Stimulated activated CD4-positive, alpha-beta T cell treated with anti-CD3 and anti-CD28 coated beads, Interleukin-1b, Interleukin-23, amount 100 ng/mL, for 24 hours (primary cell): ENCODE measurements around the gene ADAM22.

Experiments
- DNase-seq, 4 experiments: peaks; one replicate each; pipeline ENCODE4 v3.0.0-alpha.2; 2020; ENCODE audit warnings: low read depth in 4 of 4, low spot score in 1 of 4

Gene ADAM22

DNA sequence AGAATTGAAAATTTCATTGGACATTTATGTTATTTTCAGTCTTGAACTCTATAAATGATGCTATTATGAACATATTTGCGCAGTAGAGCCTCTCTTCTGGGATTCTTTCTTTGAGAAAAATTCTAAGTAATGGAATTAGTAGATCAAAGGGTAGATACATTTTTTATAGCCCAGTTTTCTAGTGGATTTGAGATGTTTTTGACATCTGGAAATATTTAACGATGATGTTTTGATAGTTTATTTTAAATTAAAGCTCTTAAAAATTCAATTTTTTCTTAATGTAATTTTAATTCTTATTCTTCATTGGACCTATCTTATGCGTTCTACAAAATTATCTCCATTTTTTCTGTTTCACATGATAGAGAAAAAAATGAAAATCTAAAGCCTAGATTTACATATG, 103.0 kb downstream of the ADAM22 start:
- DNase-seq: no peak

DNA sequence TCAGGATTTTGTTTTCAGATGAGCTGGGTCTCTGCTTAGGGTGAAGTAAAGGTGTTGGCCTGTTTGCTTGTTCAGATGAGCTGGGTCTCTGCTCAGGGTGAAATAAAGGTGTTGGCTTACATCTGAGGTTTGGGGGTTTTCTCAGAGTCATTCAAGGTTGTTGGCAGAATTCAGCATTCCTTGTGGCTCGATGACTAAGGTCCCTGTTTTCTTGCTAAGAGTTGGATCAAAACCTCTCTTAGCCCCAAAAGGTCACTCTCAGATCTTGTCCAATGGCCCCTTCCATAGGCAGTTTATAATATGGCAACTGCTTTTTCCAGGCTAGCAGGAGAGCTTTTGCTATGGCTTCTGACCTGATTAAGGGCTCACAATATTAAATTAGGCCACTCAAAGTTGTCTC, 106.6 kb downstream of the ADAM22 start:
- DNase-seq: no peak

DNA sequence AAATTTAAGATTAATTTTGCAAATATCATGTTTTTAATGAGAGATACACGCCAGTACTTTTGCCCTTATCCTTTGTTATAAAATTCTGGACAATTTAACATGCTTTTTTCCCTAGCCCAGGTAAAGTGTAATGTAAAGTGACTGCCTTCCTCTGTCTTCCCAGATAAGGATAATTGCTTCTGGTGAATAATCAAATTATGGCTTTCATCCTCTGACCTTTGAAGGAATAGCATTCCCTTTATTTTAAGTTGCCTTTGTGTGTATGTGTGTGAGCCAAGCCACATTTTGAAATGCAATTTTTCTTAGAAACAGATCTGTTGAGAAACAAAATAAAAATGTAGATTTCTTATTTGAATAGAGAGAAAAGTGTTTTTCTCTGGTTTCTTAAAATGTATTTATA, 107.5 kb downstream of the ADAM22 start:
- no peak for DNase-seq

DNA sequence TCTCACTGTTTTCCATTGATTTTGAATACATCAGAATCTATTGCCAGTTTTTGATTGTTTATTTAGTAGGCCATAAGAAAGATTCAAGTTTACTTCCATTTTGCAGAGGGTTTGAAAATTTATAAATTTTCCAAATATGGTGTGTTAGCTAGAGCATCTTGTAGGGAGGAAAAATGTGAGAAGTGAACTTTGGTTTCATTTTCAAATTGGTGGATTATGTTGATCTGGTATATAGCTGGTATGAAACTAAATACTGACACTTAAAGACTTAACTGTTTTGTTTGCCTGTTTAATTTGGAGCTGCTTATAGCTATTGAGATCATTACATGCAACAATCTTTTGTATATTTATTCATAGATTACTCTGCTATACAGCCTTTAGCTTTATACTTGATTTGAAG, 108.1 kb downstream of the ADAM22 start:
- DNase-seq: no peak

DNA sequence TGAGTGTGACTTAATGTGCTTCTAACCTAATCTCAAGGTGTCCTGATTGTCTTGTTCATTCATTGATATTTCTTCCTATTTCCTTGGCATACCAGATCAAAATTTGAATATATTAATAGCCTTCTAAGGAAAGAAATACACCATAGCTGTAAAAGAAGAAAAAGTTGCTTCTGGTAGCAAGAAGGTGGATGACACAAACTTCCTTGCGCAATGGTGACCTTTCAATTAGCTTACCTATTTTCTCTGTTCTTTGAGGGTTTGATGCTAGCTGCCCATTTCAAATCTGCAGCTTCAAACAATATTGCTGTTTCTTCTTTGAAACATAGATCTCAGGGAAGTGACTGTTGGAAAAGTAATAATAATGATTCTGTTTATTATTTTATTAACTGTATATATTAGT, 108.8 kb downstream of the ADAM22 start:
- no peak for DNase-seq

DNA sequence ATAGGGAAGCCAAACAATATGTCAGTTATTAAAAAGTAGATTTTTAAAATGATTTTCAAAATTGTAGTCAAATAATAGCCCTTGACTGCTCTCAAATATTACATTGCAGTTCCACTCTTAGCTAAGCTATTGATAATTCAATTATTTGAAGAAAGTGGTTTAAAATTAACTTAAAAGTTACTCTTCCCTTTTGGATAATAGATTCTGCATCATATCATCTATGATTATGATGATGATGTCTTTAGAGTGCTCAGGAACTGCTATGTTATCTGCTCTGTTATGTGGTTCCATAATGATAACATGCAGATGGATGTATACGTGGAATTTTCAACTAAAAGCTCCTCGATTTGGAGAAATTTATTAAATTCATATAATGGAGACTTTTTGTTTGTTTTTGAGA, 110.0 kb downstream of the ADAM22 start:
- DNase-seq: no peak

DNA sequence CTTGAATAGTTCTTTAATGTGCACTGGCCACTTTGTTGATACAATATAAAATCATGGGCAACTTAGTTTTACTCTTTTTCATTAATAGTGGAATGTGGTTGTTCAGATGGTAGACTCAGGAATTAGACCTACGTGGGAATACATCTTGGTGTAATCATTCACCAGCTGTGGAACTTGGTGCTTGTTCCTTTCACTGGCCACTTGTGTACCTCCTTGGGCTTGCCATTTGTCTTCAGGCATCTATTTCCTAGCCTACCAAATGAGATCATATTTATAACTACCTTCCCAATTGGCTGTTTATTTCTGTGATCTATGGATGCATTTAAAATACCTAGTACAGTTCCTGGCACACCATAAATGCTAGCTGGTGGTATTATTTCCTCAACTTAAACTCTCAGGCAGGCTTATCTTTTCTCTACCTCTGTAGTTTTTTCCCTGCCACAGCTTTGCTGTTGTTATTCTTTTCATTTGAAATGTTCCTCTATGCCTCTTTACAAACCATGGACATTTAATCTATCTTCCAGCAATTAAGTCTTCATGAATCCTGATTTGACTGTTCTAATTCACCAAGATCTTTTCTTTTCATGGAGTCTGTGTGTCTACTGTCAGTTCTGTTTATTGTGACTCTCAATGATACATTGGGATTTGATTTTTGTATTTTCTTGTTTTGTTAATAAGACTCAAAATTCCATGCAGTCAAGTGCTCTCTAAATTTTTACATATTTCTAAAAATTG, 113.0 kb downstream of the ADAM22 start:
- no peak for DNase-seq

DNA sequence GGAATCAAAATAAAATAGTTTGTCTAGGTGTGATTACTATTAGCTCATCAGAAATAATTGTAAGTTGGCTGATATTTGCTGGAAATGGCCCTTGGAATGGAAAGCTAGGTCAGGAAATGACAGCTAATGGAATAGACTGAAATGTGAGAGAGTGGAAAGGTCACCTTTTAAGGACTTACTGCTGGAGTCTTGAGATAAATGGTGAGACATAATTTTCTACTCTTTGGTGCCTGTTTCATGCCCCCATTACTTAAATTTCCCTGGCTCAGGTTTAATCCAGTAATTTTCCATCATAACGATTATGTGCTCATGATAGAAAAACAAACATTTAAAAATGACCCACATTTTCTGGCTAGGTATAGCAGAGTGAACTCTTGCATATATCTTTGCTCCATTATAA, 123.6 kb downstream of the ADAM22 start:
- DNase-seq: no peak

DNA sequence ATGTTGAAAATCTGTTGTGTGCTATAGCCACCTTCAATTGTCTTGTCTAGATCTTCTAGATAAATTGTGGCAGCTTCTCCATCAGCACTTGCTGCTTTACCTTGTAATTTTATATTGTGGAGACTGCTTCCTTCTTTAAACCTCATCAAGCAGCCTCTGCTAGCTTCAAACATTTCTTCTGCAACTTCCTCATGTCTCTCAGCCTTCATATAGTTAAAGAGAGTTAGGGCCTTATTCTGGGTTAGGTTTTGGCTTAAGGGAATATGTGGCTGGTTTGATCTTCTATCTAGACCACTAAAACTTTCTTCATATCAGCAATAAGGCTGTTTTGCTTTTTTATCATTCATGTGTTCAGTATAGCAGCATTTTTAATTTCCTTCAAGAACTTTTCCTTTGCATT, 128.2 kb downstream of the ADAM22 start:
- DNase-seq: no peak

DNA sequence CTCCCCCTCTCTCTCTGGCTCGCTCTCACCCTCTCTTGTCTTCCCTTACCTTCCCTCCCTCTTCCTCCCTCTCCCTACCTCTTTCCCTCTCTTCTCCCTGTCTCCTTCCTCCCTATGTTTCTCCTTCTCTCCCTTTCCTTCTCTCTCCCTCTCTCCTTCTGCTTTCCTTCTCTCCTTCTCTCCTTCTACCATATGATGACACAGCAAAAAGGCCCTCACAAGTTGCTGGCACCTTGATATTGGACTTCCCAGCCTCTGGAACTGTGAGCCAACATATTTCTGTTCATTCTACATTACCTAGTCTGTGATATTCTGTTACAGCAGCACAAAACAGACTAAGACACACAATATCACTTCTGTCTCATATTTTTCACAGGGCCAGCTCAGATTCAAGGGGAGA, 135.0 kb downstream of the ADAM22 start:
- no peak for DNase-seq

DNA sequence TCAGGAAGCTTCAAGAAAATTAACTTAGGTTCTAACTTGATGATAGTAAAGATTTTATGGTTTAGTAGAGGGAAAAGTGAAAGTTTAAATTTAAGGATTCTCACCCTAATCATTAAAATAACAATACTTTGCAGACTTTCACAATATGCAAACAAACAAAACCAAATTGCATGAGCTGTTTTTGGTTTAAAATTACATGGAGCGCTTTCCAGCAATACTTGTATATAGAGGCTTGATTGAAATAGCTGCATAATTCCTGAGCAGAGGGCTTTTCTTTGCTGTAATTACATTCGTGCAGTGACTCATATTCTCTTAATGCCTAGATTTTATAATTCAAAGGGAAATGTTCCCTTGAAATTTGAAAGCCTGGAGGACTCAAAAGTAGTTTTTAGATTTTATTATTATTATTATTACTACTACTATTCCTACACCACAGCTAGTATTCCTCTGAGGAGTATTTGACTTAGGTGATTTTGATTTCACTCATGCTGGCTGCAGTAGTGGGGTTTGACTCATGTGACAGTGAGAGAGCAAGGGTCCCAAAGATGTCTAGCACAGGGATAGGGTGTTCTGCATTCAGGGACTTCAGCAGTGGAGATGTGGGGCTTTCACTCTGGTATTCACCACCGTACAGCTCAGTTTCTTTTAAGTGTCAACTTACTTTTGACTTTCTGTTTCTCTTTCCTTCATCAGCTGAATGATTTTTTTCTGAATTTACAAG, 138.1 kb downstream of the ADAM22 start:
- no peak for DNase-seq

DNA sequence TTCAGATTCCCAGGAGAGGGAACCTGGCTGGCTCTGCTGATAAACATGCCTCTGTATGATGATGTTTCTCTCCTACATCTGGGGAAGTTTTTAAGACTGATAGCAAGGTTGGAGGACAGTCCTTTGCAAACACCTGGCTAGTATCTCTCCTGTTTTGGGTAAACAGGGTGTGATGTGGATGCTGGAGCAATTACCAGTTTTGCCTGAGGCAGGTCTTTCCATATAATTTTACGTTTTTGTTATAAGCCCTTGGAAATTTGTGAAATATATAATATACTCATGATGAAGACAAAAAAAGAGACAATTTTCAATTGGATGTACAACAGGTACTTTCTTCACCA, 138.6 kb downstream of the ADAM22 start:
- no peak for DNase-seq

DNA sequence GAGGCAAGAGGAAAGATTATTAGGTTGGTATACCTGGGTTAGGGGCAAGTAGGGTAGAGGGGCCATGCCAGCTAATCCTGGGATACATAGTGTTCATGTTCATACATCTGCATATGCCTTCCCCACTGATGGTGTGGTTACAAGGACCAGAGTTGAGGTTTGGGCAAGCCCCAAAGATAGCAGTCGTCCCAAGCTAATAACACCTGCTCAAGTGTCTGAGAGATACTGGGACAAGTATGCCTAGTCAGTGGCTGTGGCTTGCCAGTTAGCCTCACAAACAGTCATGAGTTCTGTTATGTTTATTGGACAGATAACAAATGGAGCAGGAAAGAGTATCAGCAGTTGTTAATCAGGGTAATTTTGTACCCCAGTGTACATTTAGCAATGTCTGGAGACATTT, 139.6 kb downstream of the ADAM22 start:
- DNase-seq: no peak

DNA sequence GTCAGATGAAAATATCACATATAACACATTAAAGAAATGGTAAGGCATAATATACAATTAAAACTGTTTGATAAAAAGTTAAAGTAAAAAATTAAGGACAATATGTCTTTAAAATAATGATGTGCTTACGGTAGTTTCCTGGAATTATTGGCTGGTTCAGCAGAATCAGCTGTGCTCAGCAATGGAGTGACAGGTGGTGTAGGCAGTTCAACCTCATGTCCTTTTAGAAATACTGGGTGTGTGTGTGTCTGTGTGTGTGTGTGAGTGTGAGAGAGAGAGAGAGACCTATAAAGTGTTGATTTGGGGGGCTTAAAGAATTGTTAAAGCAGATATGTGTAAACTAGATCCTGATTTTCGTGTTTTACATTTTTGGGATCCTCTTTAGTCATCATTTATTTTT, 141.2 kb downstream of the ADAM22 start:
- DNase-seq: no peak

DNA sequence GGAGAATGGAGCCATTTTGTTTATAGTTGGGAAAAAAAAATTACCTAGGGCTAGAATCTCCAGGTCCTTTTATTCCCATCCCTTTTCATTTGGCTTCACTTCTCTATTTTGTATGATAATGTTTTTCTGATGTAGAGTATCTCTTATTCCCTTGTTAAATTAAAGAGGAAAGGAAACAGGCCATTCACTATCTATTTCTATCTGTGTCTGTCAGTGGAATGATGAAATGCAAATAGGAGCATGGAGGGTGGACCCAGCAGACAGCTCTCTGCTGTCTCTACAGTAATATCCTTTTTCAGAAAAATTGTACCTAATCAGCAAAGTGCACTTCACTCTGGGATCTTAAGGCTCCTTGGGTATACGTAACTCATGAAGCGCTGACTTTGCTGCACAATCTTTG, 149.8 kb downstream of the ADAM22 start:
- DNase-seq: no peak

DNA sequence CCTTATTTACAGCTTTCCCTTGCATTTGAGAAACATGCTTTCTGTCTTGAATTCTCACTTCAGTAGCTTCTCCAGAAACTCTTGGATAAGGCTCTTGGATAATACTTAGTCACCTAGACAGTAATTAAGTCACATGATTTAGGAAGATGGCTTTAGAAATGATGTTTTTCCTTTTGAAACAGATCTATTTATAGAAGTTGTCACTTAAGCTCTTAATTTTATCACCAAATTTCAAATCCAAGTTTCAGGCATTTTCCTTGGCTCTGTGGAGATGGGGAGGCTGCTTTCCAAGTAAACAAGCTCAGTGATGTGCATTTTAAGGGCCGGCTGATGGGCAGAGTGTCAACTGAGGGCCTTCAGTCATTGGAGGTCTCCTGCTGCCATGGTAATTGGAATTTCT, 155.5 kb downstream of the ADAM22 start:
- DNase-seq: no peak

DNA sequence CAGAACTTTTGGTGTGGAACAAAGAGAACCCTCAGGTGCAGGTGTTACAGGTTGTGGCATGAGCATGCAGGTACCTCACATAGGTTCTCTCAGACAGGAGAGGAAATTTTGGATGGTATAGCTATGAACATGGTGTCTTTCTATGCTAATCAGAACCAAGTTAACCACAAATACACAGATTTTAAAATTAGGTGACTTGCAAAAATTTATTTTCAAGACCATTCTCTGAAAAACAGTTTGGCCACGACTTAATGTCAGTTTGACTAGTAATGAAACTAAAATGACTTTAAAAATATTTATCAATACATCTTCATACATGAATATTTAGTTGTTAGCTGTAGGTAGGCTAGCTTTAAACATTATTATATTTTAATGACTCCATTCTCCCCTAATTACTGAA, 156.2 kb downstream of the ADAM22 start:
- no peak for DNase-seq

DNA sequence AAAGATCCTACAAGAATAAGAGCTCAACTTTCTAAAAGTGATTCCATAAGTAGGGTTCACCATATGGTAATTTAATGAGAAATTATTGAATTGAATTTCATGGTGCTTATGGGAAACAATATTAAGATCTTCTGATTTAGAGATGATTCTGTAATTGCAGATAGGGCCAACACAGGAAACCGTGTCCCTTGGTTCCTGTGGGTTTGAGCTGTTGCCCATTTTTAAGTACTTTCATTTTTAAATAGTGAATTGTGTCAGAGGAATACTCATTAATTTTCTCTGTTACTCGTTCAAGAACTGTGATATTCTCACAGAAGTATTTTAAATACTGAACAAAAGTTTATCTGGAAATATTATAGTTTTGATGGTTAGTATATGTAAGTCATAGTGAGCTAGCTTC, 156.6 kb downstream of the ADAM22 start:
- DNase-seq: no peak

DNA sequence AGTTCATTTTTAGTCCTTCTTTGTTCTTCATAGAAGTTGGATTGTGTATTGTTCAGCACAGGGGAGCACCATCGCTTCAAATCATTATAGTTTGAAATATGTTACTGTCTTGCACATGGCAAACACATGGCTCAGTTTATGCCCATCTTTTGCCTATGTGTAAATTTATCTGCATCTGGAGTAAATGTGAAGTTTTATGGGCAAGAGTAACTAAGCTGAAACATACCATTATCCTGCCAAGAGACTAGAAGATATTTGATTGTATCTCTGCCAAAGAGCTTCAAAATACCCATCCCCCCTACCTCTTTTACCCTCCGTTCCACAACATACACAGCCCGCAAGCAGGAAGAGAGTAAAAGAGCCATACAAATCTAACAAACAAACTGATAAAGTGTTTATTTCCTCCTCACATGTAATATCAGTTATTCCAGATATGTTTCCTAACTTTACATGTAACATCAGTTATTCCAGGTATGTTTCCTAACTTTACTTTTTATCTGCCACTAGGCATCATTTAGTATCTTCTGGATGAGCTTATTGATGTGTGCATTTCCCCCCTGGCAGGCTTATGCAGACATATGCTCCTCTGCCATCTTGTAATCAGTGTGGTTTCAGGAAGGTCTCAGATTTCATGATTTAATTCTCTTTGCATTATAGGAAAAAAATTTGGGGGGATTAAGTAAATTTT, 158.1 kb downstream of the ADAM22 start:
- no peak for DNase-seq

DNA sequence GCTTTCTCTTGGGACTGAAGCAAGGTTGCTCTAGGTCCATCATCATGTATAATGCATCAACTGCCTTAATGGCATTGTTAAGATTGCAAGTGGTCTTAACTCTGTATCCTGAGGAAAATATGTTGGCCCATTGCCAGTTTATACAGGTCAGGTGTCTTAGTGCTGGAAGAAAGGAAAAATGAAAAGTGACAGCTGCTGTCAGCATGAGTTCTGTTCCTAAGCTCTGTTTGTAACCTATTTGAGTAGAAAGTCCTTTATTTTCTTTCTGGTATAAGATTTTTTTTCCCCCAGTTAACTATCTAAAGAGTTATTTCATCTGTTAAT, 158.6 kb downstream of the ADAM22 start:
- DNase-seq: no peak

DNA sequence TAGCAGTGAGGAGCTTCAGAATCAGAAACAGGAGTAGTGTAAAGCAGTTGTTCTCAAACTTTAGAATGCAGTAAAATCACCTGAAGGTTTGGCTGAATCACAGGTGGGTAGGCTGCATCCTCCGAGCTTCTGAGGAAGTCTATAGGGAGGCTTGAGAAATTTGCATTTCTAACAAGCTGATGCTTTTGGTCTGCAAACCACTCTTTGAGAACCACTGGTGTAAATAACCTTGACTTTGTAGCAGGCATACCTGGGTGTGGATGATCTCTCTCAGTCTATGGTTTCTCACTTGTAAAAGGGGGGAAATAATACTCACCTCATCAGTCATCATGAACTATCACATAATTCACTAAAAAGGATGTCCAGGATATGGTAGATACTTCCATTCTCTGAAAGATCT, 167.7 kb downstream of the ADAM22 start:
- DNase-seq: no peak

DNA sequence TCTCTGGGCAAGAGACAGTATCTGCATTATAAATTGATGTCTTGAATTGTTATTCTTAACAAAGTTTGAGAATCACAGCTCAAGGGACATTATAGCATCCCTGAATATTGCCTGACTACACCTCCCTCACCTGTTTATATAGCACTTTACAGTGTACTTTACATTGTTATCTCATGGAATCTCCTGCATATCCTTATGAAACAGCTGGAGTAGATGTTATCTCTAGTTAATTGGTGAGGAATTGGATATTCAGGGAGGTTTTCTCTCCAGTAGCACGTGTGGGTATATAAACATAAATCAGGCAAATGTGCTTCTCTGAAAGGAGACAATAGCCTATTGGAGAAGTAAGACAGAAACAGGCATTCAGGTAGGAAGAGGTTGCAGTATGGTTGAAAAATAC, 168.6 kb downstream of the ADAM22 start:
- no peak for DNase-seq

DNA sequence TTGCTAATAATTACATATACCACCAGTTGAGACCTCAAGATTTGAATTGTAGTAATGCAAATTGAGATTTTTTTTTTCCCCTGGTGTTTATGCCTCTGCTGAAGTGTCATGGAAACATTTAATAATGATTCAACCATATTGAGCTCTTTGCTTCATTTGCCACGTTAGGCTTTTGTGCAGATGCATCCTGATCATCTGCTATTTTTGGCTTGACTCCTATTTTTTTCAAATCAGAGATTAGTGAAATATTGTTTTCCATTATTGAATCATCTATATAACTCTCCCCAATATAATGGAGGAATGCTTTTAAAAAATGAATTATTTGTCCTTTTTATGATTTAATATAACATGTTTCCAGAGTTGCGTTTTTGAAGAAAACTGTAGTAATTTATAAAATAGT, 170.7 kb downstream of the ADAM22 start:
- DNase-seq: no peak
